ENCODE measurements around the gene CXCL14. TPM values are rescaled to one million over a fixed set of nuclear protein-coding genes. Genes with fewer than 3 reads are reported as not detected.

CXCL14 gene
- total RNA-seq, 1 donor from 2014 or later, result not detected

DNA sequence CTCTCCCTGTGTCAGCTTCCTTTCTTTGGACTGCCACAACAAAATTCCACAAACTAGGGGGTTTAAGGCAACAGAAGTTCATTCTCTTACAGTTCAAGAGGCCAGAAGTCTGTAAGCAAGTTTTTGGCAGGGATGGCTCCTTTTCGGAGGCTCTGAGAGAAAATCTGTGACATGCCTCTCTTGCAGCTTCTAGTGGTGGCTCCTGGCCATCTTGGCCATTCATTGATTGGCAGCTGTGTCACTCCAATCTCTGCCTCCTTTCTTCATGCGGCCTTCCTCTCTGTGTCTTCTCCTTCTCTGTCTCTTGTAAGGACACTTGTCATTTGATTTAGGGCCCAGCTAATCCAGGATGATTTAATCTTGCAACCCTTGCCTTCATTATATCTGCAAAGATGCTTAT lies 41.0 kb downstream of the CXCL14 start:
- TF ChIP-seq, protein P1, sequence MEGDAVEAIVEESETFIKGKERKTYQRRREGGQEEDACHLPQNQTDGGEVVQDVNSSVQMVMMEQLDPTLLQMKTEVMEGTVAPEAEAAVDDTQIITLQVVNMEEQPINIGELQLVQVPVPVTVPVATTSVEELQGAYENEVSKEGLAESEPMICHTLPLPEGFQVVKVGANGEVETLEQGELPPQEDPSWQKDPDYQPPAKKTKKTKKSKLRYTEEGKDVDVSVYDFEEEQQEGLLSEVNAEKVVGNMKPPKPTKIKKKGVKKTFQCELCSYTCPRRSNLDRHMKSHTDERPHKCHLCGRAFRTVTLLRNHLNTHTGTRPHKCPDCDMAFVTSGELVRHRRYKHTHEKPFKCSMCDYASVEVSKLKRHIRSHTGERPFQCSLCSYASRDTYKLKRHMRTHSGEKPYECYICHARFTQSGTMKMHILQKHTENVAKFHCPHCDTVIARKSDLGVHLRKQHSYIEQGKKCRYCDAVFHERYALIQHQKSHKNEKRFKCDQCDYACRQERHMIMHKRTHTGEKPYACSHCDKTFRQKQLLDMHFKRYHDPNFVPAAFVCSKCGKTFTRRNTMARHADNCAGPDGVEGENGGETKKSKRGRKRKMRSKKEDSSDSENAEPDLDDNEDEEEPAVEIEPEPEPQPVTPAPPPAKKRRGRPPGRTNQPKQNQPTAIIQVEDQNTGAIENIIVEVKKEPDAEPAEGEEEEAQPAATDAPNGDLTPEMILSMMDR (conservative IDR thresholded peaks at IDR 0.05), result no peak
- Mint-ChIP-seq H3K27ac (ENCODE audit: unreplicated experiment) (no peak overlapping the region), H3K4me3 (no peak overlapping the region), H3K36me3 (ENCODE audit: low read depth) (peaks cover 2% of the 10 kb centered on the region), H3K4me1 (peaks cover 28% of the 10 kb centered on the region), H3K27me3 (ENCODE audit: low read depth) (peaks cover 100% of the 10 kb centered on the region), H3K9me3 (no peaks in the 10 kb centered on the region)
- no peak for DNase-seq (ENCODE audit: low read depth, low spot score)

- H3K4me3 Mint-ChIP-seq, result peak overlapping the region; percentile 31
- H3K27me3 Mint-ChIP-seq (ENCODE audit: low read depth), result peaks cover 100% of the 10 kb centered on the region
- no peak overlapping the region for H3K27ac Mint-ChIP-seq (ENCODE audit: unreplicated experiment)
- peaks cover 2% of the 10 kb centered on the region for H3K36me3 Mint-ChIP-seq (ENCODE audit: low read depth)
- TF ChIP-seq, protein P1 (conservative IDR thresholded peaks at IDR 0.05), result no peak
- H3K4me1 Mint-ChIP-seq, result peaks cover 28% of the 10 kb centered on the region
- no peaks in the 10 kb centered on the region for H3K9me3 Mint-ChIP-seq
- DNase-seq (ENCODE audit: low read depth, low spot score), result no peak
Observed at GRCh38 chr5:135537271-135537670, 41.5 kb downstream of the CXCL14 start.

- peaks cover 2% of the 10 kb centered on the region for H3K36me3 Mint-ChIP-seq (ENCODE audit: low read depth)
- H3K9me3 Mint-ChIP-seq, result no peaks in the 10 kb centered on the region
- DNase-seq (ENCODE audit: low read depth, low spot score), result peak; percentile 47
- peaks cover 100% of the 10 kb centered on the region for H3K27me3 Mint-ChIP-seq (ENCODE audit: low read depth)
- H3K4me3 Mint-ChIP-seq, result peak within 1 kb of the TSS; percentile 31
- H3K4me1 Mint-ChIP-seq, result peaks cover 24% of the 10 kb centered on the region
- TF ChIP-seq, protein P1 (conservative IDR thresholded peaks at IDR 0.05), result no peak
- H3K27ac Mint-ChIP-seq (ENCODE audit: unreplicated experiment), result no peak within 1 kb of the TSS
Observed at GRCh38 chr5:135535820-135536801, 42.7 kb downstream of the CXCL14 start, which contains the start of gene NEUROG1. TSS of gene NEUROG1 (minus strand) at chr5:135535964. CDS start at chr5:135535690, 274 bp downstream.

DNA sequence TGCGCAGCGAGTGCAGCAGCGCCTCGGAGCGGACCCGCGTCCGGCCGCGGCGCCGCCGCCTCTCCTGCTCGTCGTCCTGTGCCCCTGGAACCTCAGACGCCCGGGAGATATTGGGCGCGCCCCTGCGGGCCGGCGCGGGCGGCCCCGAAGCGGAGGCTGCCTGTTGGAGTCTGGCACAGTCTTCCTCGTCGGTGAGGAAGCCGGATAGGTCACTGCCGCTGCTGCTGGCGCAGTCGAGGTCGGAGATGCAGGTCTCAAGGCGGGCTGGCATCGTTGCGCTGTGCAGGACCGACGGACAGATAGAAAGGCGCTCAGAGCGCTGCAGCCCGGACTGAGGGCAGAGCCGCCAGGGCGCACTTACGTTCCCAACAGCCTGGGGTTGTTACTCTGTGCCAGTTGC lies 43.4 kb downstream of the CXCL14 start:
- TF ChIP-seq, protein P1 (conservative IDR thresholded peaks at IDR 0.05), result no peak
- H3K4me1 Mint-ChIP-seq, result peaks cover 24% of the 10 kb centered on the region
- peaks cover 100% of the 10 kb centered on the region for H3K27me3 Mint-ChIP-seq (ENCODE audit: low read depth)
- no peak overlapping the region for H3K27ac Mint-ChIP-seq (ENCODE audit: unreplicated experiment)
- H3K9me3 Mint-ChIP-seq, result no peaks in the 10 kb centered on the region
- H3K4me3 Mint-ChIP-seq, result no peak overlapping the region
- no peak for DNase-seq (ENCODE audit: low read depth, low spot score)
- peaks cover 2% of the 10 kb centered on the region for H3K36me3 Mint-ChIP-seq (ENCODE audit: low read depth)

DNA sequence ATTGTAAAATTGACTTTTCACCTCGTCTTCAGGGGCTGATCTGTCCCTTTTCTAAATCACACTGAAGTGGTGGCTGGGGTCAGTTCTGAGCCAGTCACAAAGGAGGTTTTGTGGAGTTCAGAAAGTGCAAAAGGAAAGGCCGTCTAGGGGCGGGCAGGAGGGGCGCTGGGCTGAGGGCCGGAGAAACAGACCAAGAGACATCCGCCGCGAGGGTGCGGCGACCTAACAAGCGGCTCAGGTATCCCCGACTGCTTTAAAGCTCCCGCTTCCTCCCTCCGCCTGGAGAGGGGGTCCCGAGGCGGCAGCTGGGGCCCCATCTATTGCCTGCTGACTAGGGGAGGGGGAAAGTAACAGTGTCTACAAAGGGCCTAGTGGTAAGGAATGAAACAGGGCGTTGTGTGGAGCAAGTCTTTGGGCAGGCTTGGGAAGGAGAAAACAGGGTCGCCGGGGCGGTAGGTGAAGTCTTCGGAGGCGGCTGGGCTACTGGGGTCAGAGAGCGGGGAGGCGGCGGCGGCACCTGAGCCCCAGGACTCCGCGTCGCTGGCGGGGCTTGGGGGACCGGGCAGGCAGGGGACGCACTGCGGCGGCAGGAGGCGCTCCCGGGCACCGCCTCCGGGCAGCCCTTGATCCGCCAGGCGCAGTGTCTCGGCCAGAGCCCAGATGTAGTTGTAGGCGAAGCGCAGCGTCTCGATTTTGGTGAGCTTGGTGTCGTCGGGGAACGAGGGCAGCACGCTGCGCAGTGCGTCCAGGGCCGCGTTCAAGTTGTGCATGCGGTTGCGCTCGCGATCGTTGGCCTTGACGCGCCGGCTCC lies 44.0 kb downstream of the CXCL14 start:
- H3K4me3 Mint-ChIP-seq, result peak overlapping the region; percentile 27
- H3K36me3 Mint-ChIP-seq (ENCODE audit: low read depth), result peaks cover 2% of the 10 kb centered on the region
- DNase-seq (ENCODE audit: low read depth, low spot score), result peak; percentile 43
- peaks cover 3% of the 10 kb centered on the region for H3K9me3 Mint-ChIP-seq
- H3K27me3 Mint-ChIP-seq (ENCODE audit: low read depth), result peaks cover 100% of the 10 kb centered on the region
- peaks cover 24% of the 10 kb centered on the region for H3K4me1 Mint-ChIP-seq
- TF ChIP-seq, protein P1 (conservative IDR thresholded peaks at IDR 0.05), result peak; percentile 24
- no peak overlapping the region for H3K27ac Mint-ChIP-seq (ENCODE audit: unreplicated experiment)
